MM.1S (cell line): ENCODE results near the gene PALM3.

Source experiments
- CTCF ChIP-seq: fragments of 300-600 bp; sonication (generic); IDR thresholded peaks from 2 replicates; pipeline ENCODE4 v1.5.1; 2016; ENCODE audit warnings: antibody characterized with exemption, low read length, mixed read lengths
- EZH2 ChIP-seq: fragments of 300-600 bp; sonication (generic); optimal IDR thresholded peaks from 2 replicates; pipeline ENCODE3; 2017; ENCODE audit warnings: low read depth, mild to moderate bottlenecking, antibody characterized with exemption, low read length, mixed read lengths

- TF ChIP-seq EZH2, result no peak
- TF ChIP-seq CTCF, result no peak
Observed at GRCh38 chr19:14102102-14102696, 40.3 kb upstream of the PALM3 start.
